HepG2 (cell line): ENCODE measurements around the gene INAFM1. TPM values are rescaled to one million over a fixed set of nuclear protein-coding genes. Genes with fewer than 3 reads are reported as not detected.

Experiments used
- ELF1 ChIP-seq: sonication (generic); formaldehyde crosslinking; IDR thresholded peaks from 2 replicates; pipeline ENCODE4 v1.4.0; 2020; ENCODE audit warnings: missing genetic modification reagents
- FOXM1 ChIP-seq: sonication (generic); formaldehyde crosslinking; IDR thresholded peaks from 2 replicates; pipeline ENCODE4 v1.5.0; 2020; ENCODE audit warnings: missing genetic modification reagents
- MEIS1 ChIP-seq: sonication (generic); formaldehyde crosslinking; IDR thresholded peaks from 2 replicates; pipeline ENCODE4 v1.9.0; 2021; ENCODE audit warnings: mild to moderate bottlenecking, missing genetic modification reagents, moderate library complexity, borderline replicate concordance
- MXI1 ChIP-seq: IDR thresholded peaks from 3 replicates; pipeline ENCODE4 v1.6.1; 2012; ENCODE audit warnings: low read depth, low read length, inconsistent platforms, borderline replicate concordance
- REXO4 ChIP-seq: sonication (generic); formaldehyde crosslinking; IDR thresholded peaks from 2 replicates; pipeline ENCODE4 v1.8.0; 2022; ENCODE audit warnings: missing genetic modification reagents, mild to moderate bottlenecking, borderline replicate concordance
- SKI ChIP-seq: fragments of 450-650 bp; IDR thresholded peaks from one replicate; pipeline ENCODE4 v1.6.1; 2018; ENCODE audit warnings: mild to moderate bottlenecking; ENCODE audit not compliant: partially characterized antibody
- SSRP1 ChIP-seq: IDR thresholded peaks from 2 replicates; pipeline ENCODE4 v1.6.1; 2016; ENCODE audit warnings: control low read depth
- ZBTB7A ChIP-seq: sonication (generic); formaldehyde crosslinking; IDR thresholded peaks from 2 replicates; pipeline ENCODE4 v1.8.0; 2022; ENCODE audit warnings: mild to moderate bottlenecking, missing genetic modification reagents
- ZMYM3 ChIP-seq: sonication (generic); formaldehyde crosslinking; IDR thresholded peaks from 2 replicates; pipeline ENCODE4 v1.5.1; 2020; ENCODE audit warnings: mild to moderate bottlenecking, missing genetic modification reagents
- ZNF10 ChIP-seq: sonication (generic); formaldehyde crosslinking; IDR thresholded peaks from 2 replicates; pipeline ENCODE4 v1.4.0; 2020; ENCODE audit warnings: mild to moderate bottlenecking, low read depth, missing genetic modification reagents, borderline replicate concordance
- ZNF317 ChIP-seq: sonication (generic); formaldehyde crosslinking; IDR thresholded peaks from 2 replicates; pipeline ENCODE4 v1.5.0; 2020; ENCODE audit warnings: mild to moderate bottlenecking, missing genetic modification reagents
- ZNF607 ChIP-seq: sonication (generic); formaldehyde crosslinking; IDR thresholded peaks from 2 replicates; pipeline ENCODE4 v1.5.1; 2020; ENCODE audit warnings: missing genetic modification reagents, mild to moderate bottlenecking, borderline replicate concordance
- ZNF776 ChIP-seq: sonication (generic); formaldehyde crosslinking; IDR thresholded peaks from 2 replicates; pipeline ENCODE4 v1.4.0; 2020; ENCODE audit warnings: mild to moderate bottlenecking, missing genetic modification reagents
- polyA plus RNA-seq, 8 experiments: library from polyadenylated mRNA; depleted of rRNA in 3 of 8; stranded (reverse) in 7 of 8; unstranded in 1 of 8; fragments of >200 nt; fragmentation: Illumina TruSeq in 4 of 8; extraction: Trizol in 4 of 8; gene quantifications; 2 replicates each; pipeline versions ENCODE4 v1.2.1 to v1.2.3, GENCODE V29; 2011 to 2016; ENCODE audit warnings: low read depth in 4 of 8, missing spikeins in 1 of 8, mixed read lengths in 1 of 8; ENCODE audit not compliant: insufficient read depth in 1 of 8
- total RNA-seq, 5 experiments: library from RNA; depleted of rRNA; stranded (reverse); fragments of >200 nt; fragmentation: Illumina TruSeq; extraction: Trizol; gene quantifications; 2 replicates each; pipeline ENCODE4 v1.2.3, GENCODE V29; 2016; ENCODE audit warnings: low read depth in 1 of 5
- TF ChIP-seq, protein P1 (sequence below): sonication (generic); formaldehyde crosslinking; IDR thresholded peaks from 2 replicates; pipeline ENCODE4 v1.5.1; 2020; ENCODE audit warnings: missing genetic modification reagents, mild to moderate bottlenecking, borderline replicate concordance
- TF ChIP-seq, protein P2 (sequence below): sonication (generic); formaldehyde crosslinking; conservative IDR thresholded peaks from 2 replicates; pipeline ENCODE4 v1.4.0; 2020; ENCODE audit warnings: missing genetic modification reagents
- TF ChIP-seq, protein P3 (sequence below): sonication (generic); formaldehyde crosslinking; IDR thresholded peaks from 2 replicates; pipeline ENCODE4 v1.5.0; 2020; ENCODE audit warnings: missing genetic modification reagents, mild to moderate bottlenecking, borderline replicate concordance
- TF ChIP-seq, protein P4 (sequence below): IDR thresholded peaks from 2 replicates; pipeline ENCODE4 v1.6.1; 2016; ENCODE audit warnings: missing compliant biosample characterization, missing genetic modification reagents, borderline replicate concordance
- TF ChIP-seq, protein P5 (sequence below): sonication (generic); formaldehyde crosslinking; IDR thresholded peaks from 2 replicates; pipeline ENCODE4 v1.8.0; 2022; ENCODE audit warnings: mild to moderate bottlenecking, missing genetic modification reagents, moderate library complexity
- TF ChIP-seq, protein P6 (sequence below): IDR thresholded peaks from 2 replicates; pipeline ENCODE4 v1.6.1; 2016; ENCODE audit warnings: missing compliant biosample characterization, missing genetic modification reagents, borderline replicate concordance

The INAFM1 gene
- total and polyA plus RNA-seq, 2 of the 13 experiments (the other 11 are each of a cell fraction or from before 2014, with no cell fraction given) = 0.88 to 1.9 TPM

DNA sequence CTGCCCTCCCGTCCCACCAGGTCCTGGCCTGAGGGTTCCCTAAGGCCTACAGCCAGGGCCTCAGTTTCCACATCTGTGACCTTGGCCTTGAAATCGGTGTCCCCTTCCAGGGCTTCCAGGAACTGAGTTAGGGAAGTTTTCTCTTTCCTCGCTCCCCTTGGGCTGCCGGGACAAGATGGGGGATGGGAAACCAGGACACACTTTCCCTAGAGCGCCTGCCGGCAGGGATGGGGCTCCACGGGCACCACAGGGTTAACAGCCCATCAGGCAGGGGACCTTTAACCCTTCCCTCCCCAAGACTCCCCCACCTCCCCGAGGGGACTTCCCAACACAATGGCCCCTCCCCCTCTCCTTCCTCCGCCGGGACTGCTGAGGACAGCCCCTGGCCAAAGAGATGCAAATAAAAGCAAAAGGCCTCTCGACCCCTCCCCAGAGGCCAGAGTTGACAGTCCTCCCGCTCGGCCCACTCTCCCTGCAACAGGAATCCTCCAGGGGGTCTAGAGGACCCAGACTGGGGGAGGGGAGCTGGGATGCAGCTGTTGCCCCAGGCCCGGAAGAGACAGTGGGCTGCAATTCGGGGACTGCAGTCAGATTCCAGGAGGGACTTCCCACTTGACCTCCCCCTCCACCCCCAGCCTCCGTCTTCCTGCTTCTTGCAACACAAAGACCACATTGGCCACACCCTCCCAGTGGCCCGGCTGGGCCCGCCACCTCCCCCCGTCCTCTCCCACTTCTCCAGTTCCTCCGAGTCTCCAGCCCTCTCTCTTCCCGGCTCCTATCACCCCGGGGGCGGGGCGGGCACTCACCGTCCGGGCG is 47.1 kb upstream of the INAFM1 start (continued):
- TF ChIP-seq ZNF317 (peak; percentile 52; the same call in 1 of the 2 replicates), ZBTB7A (CRISPR knock-in tag) (peak; percentile 41; the same call in 1 of the 2 replicates), SKI (no peak), ELF1 (CRISPR knock-in tag) (peak; percentile 41; the same call in 1 of the 2 replicates), FOXM1 (CRISPR knock-in tag) (no peak), SSRP1 (no peak), ZNF10 (CRISPR knock-in tag) (no peak), ZNF776 (no peak), MEIS1 (CRISPR knock-in tag) (no peak), MXI1 (no peak; the same call in 2 of the 3 replicates), ZMYM3 (CRISPR knock-in tag) (peak; percentile 99), REXO4 (CRISPR knock-in tag) (no peak), ZNF607 (no peak)
- TF ChIP-seq, protein P1, sequence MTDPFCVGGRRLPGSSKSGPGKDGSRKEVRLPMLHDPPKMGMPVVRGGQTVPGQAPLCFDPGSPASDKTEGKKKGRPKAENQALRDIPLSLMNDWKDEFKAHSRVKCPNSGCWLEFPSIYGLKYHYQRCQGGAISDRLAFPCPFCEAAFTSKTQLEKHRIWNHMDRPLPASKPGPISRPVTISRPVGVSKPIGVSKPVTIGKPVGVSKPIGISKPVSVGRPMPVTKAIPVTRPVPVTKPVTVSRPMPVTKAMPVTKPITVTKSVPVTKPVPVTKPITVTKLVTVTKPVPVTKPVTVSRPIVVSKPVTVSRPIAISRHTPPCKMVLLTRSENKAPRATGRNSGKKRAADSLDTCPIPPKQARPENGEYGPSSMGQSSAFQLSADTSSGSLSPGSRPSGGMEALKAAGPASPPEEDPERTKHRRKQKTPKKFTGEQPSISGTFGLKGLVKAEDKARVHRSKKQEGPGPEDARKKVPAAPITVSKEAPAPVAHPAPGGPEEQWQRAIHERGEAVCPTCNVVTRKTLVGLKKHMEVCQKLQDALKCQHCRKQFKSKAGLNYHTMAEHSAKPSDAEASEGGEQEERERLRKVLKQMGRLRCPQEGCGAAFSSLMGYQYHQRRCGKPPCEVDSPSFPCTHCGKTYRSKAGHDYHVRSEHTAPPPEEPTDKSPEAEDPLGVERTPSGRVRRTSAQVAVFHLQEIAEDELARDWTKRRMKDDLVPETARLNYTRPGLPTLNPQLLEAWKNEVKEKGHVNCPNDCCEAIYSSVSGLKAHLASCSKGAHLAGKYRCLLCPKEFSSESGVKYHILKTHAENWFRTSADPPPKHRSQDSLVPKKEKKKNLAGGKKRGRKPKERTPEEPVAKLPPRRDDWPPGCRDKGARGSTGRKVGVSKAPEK (CRISPR knock-in tag) = no peak
- TF ChIP-seq, protein P2, sequence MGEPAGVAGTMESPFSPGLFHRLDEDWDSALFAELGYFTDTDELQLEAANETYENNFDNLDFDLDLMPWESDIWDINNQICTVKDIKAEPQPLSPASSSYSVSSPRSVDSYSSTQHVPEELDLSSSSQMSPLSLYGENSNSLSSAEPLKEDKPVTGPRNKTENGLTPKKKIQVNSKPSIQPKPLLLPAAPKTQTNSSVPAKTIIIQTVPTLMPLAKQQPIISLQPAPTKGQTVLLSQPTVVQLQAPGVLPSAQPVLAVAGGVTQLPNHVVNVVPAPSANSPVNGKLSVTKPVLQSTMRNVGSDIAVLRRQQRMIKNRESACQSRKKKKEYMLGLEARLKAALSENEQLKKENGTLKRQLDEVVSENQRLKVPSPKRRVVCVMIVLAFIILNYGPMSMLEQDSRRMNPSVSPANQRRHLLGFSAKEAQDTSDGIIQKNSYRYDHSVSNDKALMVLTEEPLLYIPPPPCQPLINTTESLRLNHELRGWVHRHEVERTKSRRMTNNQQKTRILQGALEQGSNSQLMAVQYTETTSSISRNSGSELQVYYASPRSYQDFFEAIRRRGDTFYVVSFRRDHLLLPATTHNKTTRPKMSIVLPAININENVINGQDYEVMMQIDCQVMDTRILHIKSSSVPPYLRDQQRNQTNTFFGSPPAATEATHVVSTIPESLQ (CRISPR knock-in tag) = no peak
- TF ChIP-seq, protein P3, sequence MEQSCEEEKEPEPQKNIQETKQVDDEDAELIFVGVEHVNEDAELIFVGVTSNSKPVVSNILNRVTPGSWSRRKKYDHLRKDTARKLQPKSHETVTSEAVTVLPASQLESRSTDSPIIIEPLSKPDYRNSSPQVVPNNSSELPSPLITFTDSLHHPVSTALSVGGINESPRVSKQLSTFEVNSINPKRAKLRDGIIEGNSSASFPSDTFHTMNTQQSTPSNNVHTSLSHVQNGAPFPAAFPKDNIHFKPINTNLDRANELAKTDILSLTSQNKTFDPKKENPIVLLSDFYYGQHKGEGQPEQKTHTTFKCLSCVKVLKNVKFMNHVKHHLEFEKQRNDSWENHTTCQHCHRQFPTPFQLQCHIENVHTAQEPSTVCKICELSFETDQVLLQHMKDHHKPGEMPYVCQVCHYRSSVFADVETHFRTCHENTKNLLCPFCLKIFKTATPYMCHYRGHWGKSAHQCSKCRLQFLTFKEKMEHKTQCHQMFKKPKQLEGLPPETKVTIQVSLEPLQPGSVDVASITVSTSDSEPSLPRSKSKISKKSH (CRISPR knock-in tag) = no peak
- TF ChIP-seq, protein P4, sequence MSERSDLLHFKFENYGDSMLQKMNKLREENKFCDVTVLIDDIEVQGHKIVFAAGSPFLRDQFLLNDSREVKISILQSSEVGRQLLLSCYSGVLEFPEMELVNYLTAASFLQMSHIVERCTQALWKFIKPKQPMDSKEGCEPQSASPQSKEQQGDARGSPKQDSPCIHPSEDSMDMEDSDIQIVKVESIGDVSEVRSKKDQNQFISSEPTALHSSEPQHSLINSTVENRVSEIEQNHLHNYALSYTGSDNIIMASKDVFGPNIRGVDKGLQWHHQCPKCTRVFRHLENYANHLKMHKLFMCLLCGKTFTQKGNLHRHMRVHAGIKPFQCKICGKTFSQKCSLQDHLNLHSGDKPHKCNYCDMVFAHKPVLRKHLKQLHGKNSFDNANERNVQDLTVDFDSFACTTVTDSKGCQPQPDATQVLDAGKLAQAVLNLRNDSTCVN = no peak
- TF ChIP-seq, protein P5, sequence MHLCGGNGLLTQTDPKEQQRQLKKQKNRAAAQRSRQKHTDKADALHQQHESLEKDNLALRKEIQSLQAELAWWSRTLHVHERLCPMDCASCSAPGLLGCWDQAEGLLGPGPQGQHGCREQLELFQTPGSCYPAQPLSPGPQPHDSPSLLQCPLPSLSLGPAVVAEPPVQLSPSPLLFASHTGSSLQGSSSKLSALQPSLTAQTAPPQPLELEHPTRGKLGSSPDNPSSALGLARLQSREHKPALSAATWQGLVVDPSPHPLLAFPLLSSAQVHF (CRISPR knock-in tag) = no peak
- TF ChIP-seq, protein P6, sequence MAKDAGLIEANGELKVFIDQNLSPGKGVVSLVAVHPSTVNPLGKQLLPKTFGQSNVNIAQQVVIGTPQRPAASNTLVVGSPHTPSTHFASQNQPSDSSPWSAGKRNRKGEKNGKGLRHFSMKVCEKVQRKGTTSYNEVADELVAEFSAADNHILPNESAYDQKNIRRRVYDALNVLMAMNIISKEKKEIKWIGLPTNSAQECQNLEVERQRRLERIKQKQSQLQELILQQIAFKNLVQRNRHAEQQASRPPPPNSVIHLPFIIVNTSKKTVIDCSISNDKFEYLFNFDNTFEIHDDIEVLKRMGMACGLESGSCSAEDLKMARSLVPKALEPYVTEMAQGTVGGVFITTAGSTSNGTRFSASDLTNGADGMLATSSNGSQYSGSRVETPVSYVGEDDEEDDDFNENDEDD (CRISPR knock-in tag) = no peak
